GM10248 (cell line): ENCODE data around the gene KCNK16.
A peak's percentile ranks its signal among the peaks of the same experiment; 100 is the strongest.

Source experiments
- CTCF ChIA-PET: fragments of 300-600 bp; sonication (Branson Sonifier 250); formaldehyde crosslinking; extraction: SDS; loops from one replicate; lab custom pipeline; 2021; ENCODE audit warnings: antibody characterized with exemption; lab: Yijun Ruan, JAX
- POLR2A ChIA-PET: fragments of 350-650 bp; sonication (Branson Sonifier 250); formaldehyde crosslinking; extraction: SDS; loops from one replicate; lab custom pipeline; 2020; ENCODE audit warnings: antibody characterized with exemption; lab: Yijun Ruan, JAX
- DNase-seq: peaks from one replicate; pipeline ENCODE4 v3.0.0; 2012; ENCODE audit errors: extremely low spot score
- CTCF ChIP-seq: IDR thresholded peaks from 2 replicates; pipeline ENCODE4 v1.5.1; 2012; ENCODE audit warnings: mild to moderate bottlenecking, low read depth; ENCODE audit errors: extremely low read depth, missing control alignments, control extremely low read depth

Gene KCNK16

GRCh38 chr6:39312912-39313525 lies 9.5 kb downstream of the KCNK16 start:
- TF ChIP-seq CTCF: no peak
- CTCF ChIA-PET: interaction anchor here (2.7 to 4.3 kb wide), 2 partner anchors 11 to 145 kb away, joined by 10 to 79 read pairs; no protein-coding TSS in a partner anchor
- no peak for DNase-seq
- POLR2A ChIA-PET: no interaction called here

DNA sequence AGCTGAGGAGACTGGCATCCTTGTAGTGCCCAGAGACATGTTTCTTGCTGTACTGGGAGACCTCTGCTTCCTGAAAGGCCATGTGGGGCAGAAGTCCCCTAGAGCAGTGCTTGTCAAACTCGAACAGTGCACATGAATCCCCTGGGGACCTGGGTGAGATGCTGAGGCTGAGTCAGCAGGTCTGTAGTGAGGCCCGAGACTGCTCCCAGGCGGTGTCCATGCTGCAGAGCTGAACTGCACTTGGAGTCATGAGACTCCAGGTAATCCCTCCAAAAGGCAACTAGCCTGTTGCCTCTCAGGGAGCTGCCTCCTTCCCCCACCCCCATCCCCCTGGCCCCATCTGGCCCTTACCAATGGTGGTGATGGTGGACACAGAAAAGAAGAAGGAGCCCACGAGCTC lies 12.0 kb downstream of the KCNK16 start:
- POLR2A ChIA-PET: no interaction called here
- TF ChIP-seq CTCF: no peak
- no peak for DNase-seq
- CTCF ChIA-PET: interaction anchor here (0.7 to 4.3 kb wide), 30 partner anchors 8 to 999 kb away, joined by 3 to 79 read pairs (median 4); no protein-coding TSS in a partner anchor

- POLR2A ChIA-PET: no interaction called here
- DNase-seq: peak; percentile 79
Measured at GRCh38 chr6:39309942-39310531, 12.5 kb downstream of the KCNK16 start.

GRCh38 chr6:39307462-39307861 lies 15.0 kb downstream of the KCNK16 start:
- no peak for TF ChIP-seq CTCF
- ChIA-PET CTCF (interaction anchor here (1.3 to 10.2 kb wide), 4 partner anchors 139 to 435 kb away, joined by 3 to 265 read pairs (median 7); no protein-coding TSS in a partner anchor), POLR2A (interaction anchor here (0.6 kb wide), 1 partner anchor 604 kb away, joined by 4 read pairs; no protein-coding TSS in a partner anchor)
- no peak for DNase-seq

More at GRCh38 chr6:39309942-39310531, 12.5 kb downstream of the KCNK16 start:
- peak; percentile 92 for TF ChIP-seq CTCF
- CTCF ChIA-PET: interaction anchor here (0.6 to 4.3 kb wide), 35 partner anchors 9 to 999 kb away, joined by 3 to 79 read pairs (median 4); no protein-coding TSS in a partner anchor

- TF ChIP-seq CTCF: no peak
- no peak for DNase-seq
- ChIA-PET CTCF (interaction anchor here (0.7 to 10.2 kb wide), 8 partner anchors 12 to 432 kb away, joined by 3 to 265 read pairs (median 6); no protein-coding TSS in a partner anchor), POLR2A (no interaction called here)
Measured at GRCh38 chr6:39304951-39305350, 17.6 kb downstream of the KCNK16 start.

DNA sequence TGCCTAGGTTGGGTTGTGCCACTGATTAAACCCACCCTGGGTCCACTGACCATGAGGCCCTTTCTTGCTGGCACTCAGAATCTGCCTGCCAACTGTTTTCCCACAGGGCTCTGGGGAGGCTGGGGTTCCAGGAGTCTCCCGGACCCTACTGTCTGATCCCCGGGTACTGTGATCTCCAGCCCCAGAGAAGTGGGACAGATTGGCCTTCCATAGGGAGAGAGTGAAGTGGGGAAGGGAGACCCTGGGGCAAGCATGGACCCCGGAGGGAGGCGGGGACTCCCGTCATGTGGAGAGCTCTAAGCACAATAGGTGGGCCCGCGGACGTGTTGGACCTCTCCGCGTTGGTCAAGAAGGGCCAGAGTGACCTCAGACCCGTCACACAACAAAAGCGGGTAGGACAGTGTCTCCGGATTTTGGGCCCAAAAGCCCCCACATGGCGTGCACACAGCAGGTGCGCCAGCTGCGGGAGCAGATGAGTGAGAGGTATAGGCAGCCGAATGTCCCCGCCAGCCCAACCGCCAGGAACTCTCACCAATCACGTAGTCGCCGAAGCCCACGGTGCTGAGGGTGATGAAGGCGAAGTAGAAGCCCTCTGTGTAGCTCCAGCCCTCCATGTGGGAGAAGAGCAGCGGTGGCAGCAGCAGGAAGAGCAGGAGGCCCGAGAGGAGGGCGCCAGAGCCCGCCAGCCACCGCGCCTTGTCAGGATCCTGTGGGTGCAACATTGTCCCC lies 18.9 kb downstream of the KCNK16 start:
- DNase-seq: no peak
- TF ChIP-seq CTCF: no peak
- ChIA-PET CTCF (interaction anchor here (0.8 to 10.2 kb wide), 34 partner anchors 9 to 435 kb away, joined by 3 to 265 read pairs (median 5); partner anchors contain the start of genes KCNK16 and KCNK17), POLR2A (no interaction called here)
